Calu3 (cell line): ENCODE results near the gene KCNJ10. TPM values are rescaled to one million over a fixed set of nuclear protein-coding genes. Genes with fewer than 3 reads are reported as not detected.

Source experiments
- BruUV-seq: library from RNA; stranded (reverse); fragments of 400-500 nt; replicated peaks from 2 replicates; lab custom pipeline; 2021; lab: Mats Ljungman, UMichigan
- CTCF ChIA-PET: fragments of 300-600 bp; sonication (Branson Sonifier 250); formaldehyde crosslinking; loops from one replicate; lab custom pipeline; 2022; ENCODE audit warnings: antibody characterized with exemption; lab: Charles Lee
- DNase-seq: peaks from one replicate; pipeline ENCODE4 v3.0.0; 2022
- H3K27ac Mint-ChIP-seq: one replicate; pipeline ENCODE4 v1.8.0; 2022; ENCODE audit warnings: mixed read lengths; ENCODE audit not compliant: unreplicated experiment
- H3K27me3 Mint-ChIP-seq: one replicate; pipeline ENCODE4 v1.8.0; 2022; ENCODE audit warnings: mixed read lengths; ENCODE audit not compliant: unreplicated experiment
- H3K36me3 Mint-ChIP-seq: one replicate; pipeline ENCODE4 v1.8.0; 2022; ENCODE audit warnings: mild to moderate bottlenecking, moderate library complexity, mixed read lengths; ENCODE audit not compliant: insufficient read depth, unreplicated experiment
- H3K4me1 Mint-ChIP-seq: one replicate; pipeline ENCODE4 v1.8.0; 2022; ENCODE audit warnings: mild to moderate bottlenecking, low read depth, mixed read lengths; ENCODE audit not compliant: unreplicated experiment
- H3K4me3 Mint-ChIP-seq: one replicate; pipeline ENCODE4 v1.8.0; 2022; ENCODE audit warnings: mild to moderate bottlenecking, low read depth, moderate library complexity, mixed read lengths; ENCODE audit not compliant: unreplicated experiment
- H3K9me3 Mint-ChIP-seq: one replicate; pipeline ENCODE4 v1.8.0; 2022; ENCODE audit warnings: low read depth, mixed read lengths; ENCODE audit not compliant: unreplicated experiment
- intact Hi-C: fragments of 100-400 bp; cut with micrococcal nuclease; formaldehyde crosslinking; loops from one replicate; pipeline ENCODE4 v1.10.0; 2022; ENCODE audit not compliant: unreplicated experiment
- total RNA-seq: library from RNA; stranded (reverse); gene quantifications from 2 replicates; pipeline ENCODE4 v1.2.3, GENCODE V29; 2022
- TF ChIP-seq, protein P1 (sequence below): fragments of 200-600 bp; IDR thresholded peaks from one replicate; pipeline ENCODE4 v1.8.0; 2022; ENCODE audit warnings: antibody characterized with exemption; ENCODE audit not compliant: unreplicated experiment

The KCNJ10 gene
- total RNA-seq, 1 experiment from 2014 or later: not detected

DNA sequence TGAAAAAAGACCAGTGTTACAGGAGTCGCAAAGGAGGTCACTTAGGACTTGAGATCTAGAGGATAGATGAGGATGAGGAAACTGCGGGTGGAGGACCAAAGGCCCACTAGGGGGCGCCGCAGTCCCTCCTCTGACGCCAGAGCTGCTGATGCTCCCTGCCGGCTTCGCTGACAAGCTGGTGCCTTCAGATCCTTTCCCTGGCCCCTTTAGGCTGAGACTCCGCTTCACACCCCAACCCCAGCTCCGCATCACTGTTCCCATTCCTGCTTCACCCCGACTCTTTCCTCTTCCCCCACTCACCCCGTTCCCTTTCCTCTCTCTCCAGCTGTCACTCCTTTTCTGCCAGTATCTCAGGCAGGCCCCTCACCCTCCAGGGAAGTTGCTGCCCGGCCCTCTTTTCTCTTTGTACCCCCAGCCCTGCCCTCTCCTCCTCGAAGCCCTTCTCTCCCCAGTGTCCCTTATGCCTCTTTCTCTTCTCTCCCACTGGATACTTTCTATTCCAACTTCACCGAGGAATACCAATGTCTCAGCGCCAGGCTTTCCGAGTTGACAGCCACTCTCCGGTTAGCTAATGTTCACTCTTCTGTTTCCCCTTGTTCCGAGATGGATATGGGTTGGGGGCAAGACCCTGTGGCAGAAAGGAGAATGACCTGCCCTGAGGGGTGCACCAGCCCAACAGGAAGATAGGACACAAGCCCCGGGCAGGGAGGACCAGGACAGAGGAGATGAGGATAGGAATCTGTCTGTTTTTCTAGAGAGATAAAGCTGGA is 15.9 kb upstream of the KCNJ10 start:
- DNase-seq: peak; percentile 84
- Mint-ChIP-seq H3K27ac (no peak overlapping the region), H3K36me3 (no peaks in the 10 kb centered on the region), H3K4me3 (no peak overlapping the region), H3K27me3 (peaks cover 26% of the 10 kb centered on the region), H3K4me1 (peaks cover 4% of the 10 kb centered on the region), H3K9me3 (no peaks in the 10 kb centered on the region)
- CTCF ChIA-PET: interaction anchor here (0.5 to 1.9 kb wide), 13 partner anchors 7 to 291 kb away, joined by 3 to 11 read pairs (median 4); partner anchors contain the start of genes DCAF8, IGSF8 and KCNJ10
- TF ChIP-seq, protein P1, sequence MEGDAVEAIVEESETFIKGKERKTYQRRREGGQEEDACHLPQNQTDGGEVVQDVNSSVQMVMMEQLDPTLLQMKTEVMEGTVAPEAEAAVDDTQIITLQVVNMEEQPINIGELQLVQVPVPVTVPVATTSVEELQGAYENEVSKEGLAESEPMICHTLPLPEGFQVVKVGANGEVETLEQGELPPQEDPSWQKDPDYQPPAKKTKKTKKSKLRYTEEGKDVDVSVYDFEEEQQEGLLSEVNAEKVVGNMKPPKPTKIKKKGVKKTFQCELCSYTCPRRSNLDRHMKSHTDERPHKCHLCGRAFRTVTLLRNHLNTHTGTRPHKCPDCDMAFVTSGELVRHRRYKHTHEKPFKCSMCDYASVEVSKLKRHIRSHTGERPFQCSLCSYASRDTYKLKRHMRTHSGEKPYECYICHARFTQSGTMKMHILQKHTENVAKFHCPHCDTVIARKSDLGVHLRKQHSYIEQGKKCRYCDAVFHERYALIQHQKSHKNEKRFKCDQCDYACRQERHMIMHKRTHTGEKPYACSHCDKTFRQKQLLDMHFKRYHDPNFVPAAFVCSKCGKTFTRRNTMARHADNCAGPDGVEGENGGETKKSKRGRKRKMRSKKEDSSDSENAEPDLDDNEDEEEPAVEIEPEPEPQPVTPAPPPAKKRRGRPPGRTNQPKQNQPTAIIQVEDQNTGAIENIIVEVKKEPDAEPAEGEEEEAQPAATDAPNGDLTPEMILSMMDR: peak; percentile 83
- intact Hi-C loops: loop anchor here (10.0 kb wide), 1 partner anchor 151 kb away; no protein-coding TSS in a partner anchor
- no TSS peak for BruUV-seq

DNA sequence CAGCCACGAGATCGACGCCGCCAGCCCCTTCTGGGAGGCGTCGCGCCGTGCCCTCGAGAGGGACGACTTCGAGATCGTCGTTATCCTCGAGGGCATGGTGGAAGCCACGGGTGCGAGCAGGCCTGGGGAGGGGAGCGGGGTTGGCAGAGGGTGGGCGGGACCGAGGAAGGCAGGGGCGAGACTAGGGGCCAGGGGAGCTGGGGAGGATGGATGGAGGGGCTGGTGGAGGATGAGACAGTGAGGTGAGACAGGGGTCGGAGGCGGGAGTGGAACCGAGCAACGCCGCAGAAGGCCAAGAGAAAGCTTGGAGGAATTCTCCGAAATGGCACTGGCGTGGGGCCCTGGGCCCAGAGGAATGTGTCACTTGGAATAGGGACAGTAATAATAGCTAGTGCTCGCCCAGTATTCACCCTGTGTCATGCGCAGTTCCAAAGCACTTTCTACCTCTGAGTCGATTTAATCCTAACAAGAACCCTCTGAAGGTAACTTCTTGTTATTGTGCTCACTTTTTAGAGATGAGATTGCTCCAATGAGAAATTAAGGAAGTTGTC is 14.9 kb upstream of the KCNJ10 start:
- H3K27me3 Mint-ChIP-seq: peaks cover 36% of the 10 kb centered on the region
- DNase-seq: no peak
- intact Hi-C loops: loop anchor here (10.0 kb wide), 1 partner anchor 150 kb away; no protein-coding TSS in a partner anchor
- no TSS peak for BruUV-seq
- CTCF ChIA-PET: interaction anchor here (1.4 to 1.9 kb wide), 3 partner anchors 14 to 207 kb away, joined by 4 to 10 read pairs (median 6); partner anchors contain the start of genes IGSF8 and KCNJ10
- TF ChIP-seq, protein P1: no peak
- H3K4me3 Mint-ChIP-seq: no peak overlapping the region
- no peak overlapping the region for H3K27ac Mint-ChIP-seq
- H3K4me1 Mint-ChIP-seq: peaks cover 9% of the 10 kb centered on the region
- H3K9me3 Mint-ChIP-seq: no peaks in the 10 kb centered on the region
- H3K36me3 Mint-ChIP-seq: no peaks in the 10 kb centered on the region

DNA sequence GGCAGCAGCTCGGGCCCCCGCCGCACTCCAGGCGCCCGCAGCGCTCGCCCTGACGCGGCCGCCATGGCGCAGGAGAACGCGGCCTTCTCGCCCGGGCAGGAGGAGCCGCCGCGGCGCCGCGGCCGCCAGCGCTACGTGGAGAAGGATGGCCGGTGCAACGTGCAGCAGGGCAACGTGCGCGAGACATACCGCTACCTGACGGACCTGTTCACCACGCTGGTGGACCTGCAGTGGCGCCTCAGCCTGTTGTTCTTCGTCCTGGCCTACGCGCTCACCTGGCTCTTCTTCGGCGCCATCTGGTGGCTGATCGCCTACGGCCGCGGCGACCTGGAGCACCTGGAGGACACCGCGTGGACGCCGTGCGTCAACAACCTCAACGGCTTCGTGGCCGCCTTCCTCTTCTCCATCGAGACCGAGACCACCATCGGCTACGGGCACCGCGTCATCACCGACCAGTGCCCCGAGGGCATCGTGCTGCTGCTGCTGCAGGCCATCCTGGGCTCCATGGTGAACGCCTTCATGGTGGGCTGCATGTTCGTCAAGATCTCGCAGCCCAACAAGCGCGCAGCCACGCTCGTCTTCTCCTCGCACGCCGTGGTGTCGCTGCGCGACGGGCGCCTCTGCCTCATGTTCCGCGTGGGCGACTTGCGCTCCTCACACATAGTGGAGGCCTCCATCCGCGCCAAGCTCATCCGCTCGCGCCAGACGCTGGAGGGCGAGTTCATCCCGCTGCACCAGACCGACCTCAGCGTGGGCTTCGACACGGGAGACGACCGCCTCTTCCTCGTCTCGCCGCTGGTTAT is 14.2 kb upstream of the KCNJ10 start:
- DNase-seq: peak; percentile 67
- peaks cover 9% of the 10 kb centered on the region for H3K4me1 Mint-ChIP-seq
- no peak overlapping the region for H3K27ac Mint-ChIP-seq
- H3K27me3 Mint-ChIP-seq: peaks cover 43% of the 10 kb centered on the region
- H3K4me3 Mint-ChIP-seq: no peak overlapping the region
- CTCF ChIA-PET: interaction anchor here (1.9 kb wide), 1 partner anchor 15 kb away, joined by 10 read pairs; the partner anchor contains the start of gene IGSF8
- BruUV-seq: no TSS peak
- H3K9me3 Mint-ChIP-seq: no peaks in the 10 kb centered on the region
- intact Hi-C loops: loop anchor here (10.0 kb wide), 1 partner anchor 149 kb away; no protein-coding TSS in a partner anchor
- H3K36me3 Mint-ChIP-seq: no peaks in the 10 kb centered on the region
- TF ChIP-seq, protein P1: peak; percentile 47

DNA sequence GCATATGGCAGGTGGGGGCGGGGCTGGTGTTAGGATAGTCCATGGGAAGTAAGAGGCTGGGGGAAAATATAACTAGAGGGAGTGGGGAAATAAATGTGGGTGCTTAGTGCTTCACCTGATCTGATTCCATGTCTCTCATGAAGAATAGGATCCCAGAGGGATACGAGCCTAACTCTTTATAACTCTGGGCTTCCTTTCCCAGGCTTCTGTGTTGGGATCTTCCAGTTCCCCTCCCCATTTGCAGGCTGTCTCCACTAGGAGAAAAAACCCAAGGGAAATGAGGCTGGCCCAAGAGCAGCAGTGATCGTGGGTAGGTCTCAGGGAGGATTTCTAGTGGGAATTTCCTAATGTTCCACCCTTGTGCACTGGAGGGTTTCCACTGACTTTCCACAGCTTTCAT is 13.0 kb upstream of the KCNJ10 start:
- Mint-ChIP-seq H3K27ac (no peak overlapping the region), H3K9me3 (no peaks in the 10 kb centered on the region), H3K4me1 (peaks cover 9% of the 10 kb centered on the region), H3K36me3 (peaks cover 4% of the 10 kb centered on the region), H3K4me3 (no peak overlapping the region), H3K27me3 (peaks cover 55% of the 10 kb centered on the region)
- no TSS peak for BruUV-seq
- no peak for DNase-seq
- CTCF ChIA-PET: interaction anchor here (0.6 to 1.5 kb wide), 3 partner anchors 12 to 477 kb away, joined by 4 to 7 read pairs (median 5); partner anchors contain the start of gene IGSF8
- TF ChIP-seq, protein P1: no peak
- intact Hi-C loops: loop anchor here (10.0 kb wide), 1 partner anchor 148 kb away; no protein-coding TSS in a partner anchor
